Natural killer cell treated with Interleukin-12 subunit alpha and Interleukin-12 subunit beta and Interleukin-15 and Interleukin-18, amount 100 ng/mL, for 72 hours (primary cell): ENCODE measurements around the gene METRNL. TPM values are rescaled to one million over a fixed set of nuclear protein-coding genes. Genes with fewer than 3 reads are reported as not detected.
"Not testable (repeated sequence)": the region's sequence is repeated elsewhere in the genome, so short reads cannot be mapped to it uniquely, and the experiment has no call there.

Source experiments
- ATAC-seq, 2 donors: fragments of 150-1000 bp; cut with Tn5 transposase in 1 of 2; sonication (Bioruptor Pico), chemical (Tn5 transposase) in 1 of 2; 2 replicates each; pipeline ENCODE4 v1.10.0; 2021
- DNase-seq: peaks from one replicate; pipeline ENCODE4 v3.0.0; 2022; ENCODE audit warnings: low spot score
- H3K27ac Mint-ChIP-seq, 2 donors: 1 replicate in 1 of 2; 2 replicates in 1 of 2; pipeline ENCODE4 v1.8.0; 2022; ENCODE audit warnings: mixed read lengths in 2 of 2, mild to moderate bottlenecking in 1 of 2, moderate library complexity in 1 of 2
- H3K27me3 Mint-ChIP-seq, 2 donors: 1 replicate in 1 of 2; 2 replicates in 1 of 2; pipeline ENCODE4 v1.8.0; 2022; ENCODE audit warnings: mixed read lengths in 2 of 2
- H3K36me3 Mint-ChIP-seq: one replicate; pipeline ENCODE4 v1.8.0; 2022; ENCODE audit warnings: mixed read lengths
- H3K4me1 Mint-ChIP-seq, 2 donors: 1 replicate in 1 of 2; 2 replicates in 1 of 2; pipeline ENCODE4 v1.8.0; 2022; ENCODE audit warnings: low read depth in 2 of 2, mixed read lengths in 2 of 2, mild to moderate bottlenecking in 1 of 2
- H3K4me3 Mint-ChIP-seq: one replicate; pipeline ENCODE4 v1.8.0; 2022; ENCODE audit warnings: mixed read lengths
- H3K9me3 Mint-ChIP-seq: 2 replicates; pipeline ENCODE4 v1.8.0; 2022; ENCODE audit warnings: mixed read lengths
- total RNA-seq, 2 donors: library from RNA; stranded (reverse); gene quantifications; one replicate each; pipeline ENCODE4 v1.2.3, GENCODE V29; 2022

The METRNL gene
- total RNA-seq, 2 donors from 2014 or later: 179 to 208 TPM

GRCh38 chr17:83044479-83044878 lies 34.9 kb upstream of the METRNL start:
- Mint-ChIP-seq H3K36me3 (peaks cover 46% of the 10 kb centered on the region), H3K4me1 (peaks cover 25 to 46% of the 10 kb centered on the region in 2 donors)
- DNase-seq, H3K27me3 Mint-ChIP-seq, H3K4me3 Mint-ChIP-seq, H3K9me3 Mint-ChIP-seq, ATAC-seq, H3K27ac Mint-ChIP-seq: not testable (repeated sequence)

DNA sequence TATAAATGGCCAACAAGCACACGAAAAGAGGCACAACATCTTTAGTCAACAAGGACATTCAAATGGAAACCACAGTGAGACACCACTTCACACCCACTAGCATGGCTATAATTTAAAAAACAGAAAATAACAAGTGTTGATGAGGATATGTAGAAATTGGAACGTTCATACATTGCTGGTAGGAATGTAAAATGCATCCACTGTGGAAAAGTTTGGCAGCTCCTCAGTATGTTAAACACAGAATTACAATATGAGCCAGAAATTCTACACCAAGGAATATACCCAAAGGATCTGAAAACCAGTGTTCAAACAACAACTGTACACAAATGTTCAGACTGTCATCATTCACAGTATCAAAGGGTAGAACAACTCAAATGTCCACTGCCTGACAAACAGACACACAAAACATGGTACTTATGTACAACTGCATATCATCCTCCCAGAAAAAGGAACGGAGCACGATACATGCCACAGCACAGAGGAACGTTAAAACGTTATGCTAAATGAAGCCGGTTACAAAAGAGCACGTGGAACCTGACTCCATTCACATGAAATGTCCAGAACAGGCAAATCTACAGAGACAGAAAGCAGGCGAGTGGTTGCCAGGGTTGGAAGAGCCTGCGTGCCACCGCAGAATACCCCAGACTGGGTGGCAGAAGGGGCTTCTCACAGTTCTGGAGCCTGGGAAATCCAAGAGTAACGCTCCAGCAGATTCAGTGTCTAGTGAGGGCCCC lies 32.8 kb upstream of the METRNL start:
- peaks cover 30 to 55% of the 10 kb centered on the region in 2 donors for H3K4me1 Mint-ChIP-seq
- no peaks in the 10 kb centered on the region for H3K27me3 Mint-ChIP-seq
- DNase-seq (no peak), ATAC-seq (no peak)
- H3K27ac Mint-ChIP-seq: peak overlapping the region; percentile 31 to 67
- peak overlapping the region; percentile 81 for H3K4me3 Mint-ChIP-seq
- peaks cover 37% of the 10 kb centered on the region for H3K36me3 Mint-ChIP-seq
- peaks cover 8% of the 10 kb centered on the region for H3K9me3 Mint-ChIP-seq

- peaks cover 32 to 55% of the 10 kb centered on the region in 2 donors for H3K4me1 Mint-ChIP-seq
- H3K27me3 Mint-ChIP-seq: no peaks in the 10 kb centered on the region
- no peak for DNase-seq
- peak overlapping the region; percentile 81 for H3K4me3 Mint-ChIP-seq
- H3K27ac Mint-ChIP-seq: peak overlapping the region; percentile 31 to 67
- peaks cover 8% of the 10 kb centered on the region for H3K9me3 Mint-ChIP-seq
- no peak for ATAC-seq
- peaks cover 33% of the 10 kb centered on the region for H3K36me3 Mint-ChIP-seq
Measured at GRCh38 chr17:83047182-83047478, 32.3 kb upstream of the METRNL start.

DNA sequence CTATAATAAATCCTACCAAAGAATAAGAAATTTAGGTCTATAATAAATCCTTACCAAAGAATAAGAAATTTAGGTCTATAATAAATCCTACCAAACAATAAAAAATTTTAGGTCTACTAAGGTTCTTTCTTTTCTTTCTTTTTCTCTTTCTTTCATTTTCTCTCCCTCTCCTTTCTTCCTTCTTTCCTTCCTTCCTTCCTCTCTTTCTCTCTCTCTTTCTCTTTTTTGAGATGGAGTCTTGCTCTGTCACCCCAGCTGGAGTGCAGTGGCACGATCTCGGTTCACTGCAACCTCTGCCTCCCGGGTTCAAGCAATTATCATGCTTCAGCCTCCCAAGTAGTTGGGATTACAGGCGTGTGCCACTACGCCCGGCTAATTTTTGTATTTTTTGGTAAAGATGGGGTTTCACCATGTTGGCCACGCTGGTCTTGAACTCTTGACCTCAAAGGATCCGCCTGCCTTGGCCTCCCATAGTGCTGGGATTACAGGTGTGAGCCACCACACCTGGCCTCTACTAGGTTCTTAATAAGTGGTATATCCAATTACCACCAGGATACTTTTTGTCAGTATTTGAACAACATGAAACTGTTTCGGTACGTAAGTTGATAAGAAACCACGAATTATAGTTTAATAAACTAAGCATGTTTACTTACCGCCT lies 31.5 kb upstream of the METRNL start:
- not testable (repeated sequence) for ATAC-seq

GRCh38 chr17:83050651-83051395 lies 28.6 kb upstream of the METRNL start:
- Mint-ChIP-seq H3K27ac (peak overlapping the region; percentile 26 to 96), H3K4me1 (peaks cover 31 to 48% of the 10 kb centered on the region in 2 donors), H3K9me3 (peaks cover 3% of the 10 kb centered on the region), H3K4me3 (peak overlapping the region; percentile 95), H3K27me3 (no peaks in the 10 kb centered on the region), H3K36me3 (peaks cover 12% of the 10 kb centered on the region)
- ATAC-seq (no peak), DNase-seq (peak; percentile 52)

More for the DNA sequence above, 31.5 kb upstream of the METRNL start:
- H3K4me3 Mint-ChIP-seq: peak overlapping the region; percentile 95
- H3K4me1 Mint-ChIP-seq: peaks cover 32 to 48% of the 10 kb centered on the region in 2 donors
- peak overlapping the region; percentile 96 to 99 for H3K27ac Mint-ChIP-seq
- H3K27me3 Mint-ChIP-seq, H3K9me3 Mint-ChIP-seq: not testable (repeated sequence)
- peak; percentile 8 for DNase-seq
- peaks cover 24% of the 10 kb centered on the region for H3K36me3 Mint-ChIP-seq

- Mint-ChIP-seq H3K9me3 (peaks cover 2% of the 10 kb centered on the region), H3K27me3 (no peaks in the 10 kb centered on the region), H3K4me3 (peak overlapping the region; percentile 95), H3K36me3 (peaks cover 8% of the 10 kb centered on the region), H3K4me1 (peaks cover 27 to 43% of the 10 kb centered on the region in 2 donors), H3K27ac (peak overlapping the region in 1 of 2 donors; percentile 96)
- DNase-seq (peak; percentile 99), ATAC-seq (peak; percentile 96 to 97)
Measured at GRCh38 chr17:83051396-83052240, 27.8 kb upstream of the METRNL start.

DNA sequence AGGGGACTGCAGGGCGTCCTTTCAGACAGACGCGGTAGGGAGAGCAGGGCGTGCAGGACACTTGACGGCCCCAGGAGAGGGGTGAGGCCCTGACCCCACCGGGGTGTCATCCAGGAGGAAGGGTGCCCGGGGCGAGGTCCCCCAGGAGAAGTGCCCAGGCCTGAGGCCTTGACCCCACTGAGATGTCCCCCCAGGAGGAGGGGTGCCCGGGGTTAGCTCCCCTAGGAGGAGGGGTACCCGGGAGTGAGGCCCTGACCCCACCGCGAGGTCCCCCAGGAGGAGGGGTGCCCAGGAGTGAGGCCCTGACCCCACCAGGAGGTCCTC lies 27.2 kb upstream of the METRNL start:
- ATAC-seq (no peak), DNase-seq (no peak)
- H3K9me3 Mint-ChIP-seq: no peaks in the 10 kb centered on the region
- no peaks in the 10 kb centered on the region for H3K27me3 Mint-ChIP-seq
- H3K36me3 Mint-ChIP-seq: peaks cover 4% of the 10 kb centered on the region
- H3K4me3 Mint-ChIP-seq: peak overlapping the region; percentile 95
- peak overlapping the region in 1 of 2 donors; percentile 96 for H3K27ac Mint-ChIP-seq
- peaks cover 24 to 37% of the 10 kb centered on the region in 2 donors for H3K4me1 Mint-ChIP-seq

DNA sequence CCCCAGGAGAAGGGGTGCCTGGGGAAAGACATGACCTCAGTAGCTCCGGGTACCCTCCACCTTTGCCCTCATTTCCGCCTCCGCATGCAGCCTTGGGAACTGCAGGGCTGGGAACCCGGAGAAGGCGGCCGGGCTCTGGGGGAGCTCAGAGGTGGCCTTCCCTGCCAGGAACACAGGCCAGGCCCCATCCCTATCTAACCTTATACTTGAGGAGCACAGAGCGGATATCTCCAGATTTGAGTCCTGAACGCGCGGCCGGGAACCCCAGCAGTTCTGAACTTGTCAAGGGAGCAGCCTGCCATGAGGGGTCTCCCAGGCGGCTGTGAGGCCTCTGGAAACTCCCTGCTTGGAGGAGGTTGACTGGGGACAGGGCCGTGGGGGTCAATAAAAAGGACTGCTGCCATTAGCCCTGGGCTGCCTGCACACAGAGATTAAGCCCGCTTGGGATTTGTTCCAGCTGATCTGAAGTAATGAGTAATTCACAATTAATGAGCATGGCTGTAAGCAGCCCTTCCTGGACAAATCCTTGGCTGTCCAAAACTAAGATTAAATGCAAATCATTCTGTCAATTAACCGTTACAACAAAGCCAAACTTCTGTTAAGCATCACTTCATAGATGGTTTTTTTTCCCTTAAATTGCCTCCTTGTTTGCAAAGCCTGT lies 26.3 kb upstream of the METRNL start:
- no peak for ATAC-seq
- Mint-ChIP-seq H3K27me3 (no peaks in the 10 kb centered on the region), H3K4me3 (peak overlapping the region; percentile 64), H3K36me3 (peaks cover under 1% of the 10 kb centered on the region), H3K27ac (peak overlapping the region; percentile 83 to 91), H3K9me3 (no peaks in the 10 kb centered on the region), H3K4me1 (peaks cover 21 to 31% of the 10 kb centered on the region in 2 donors)
- DNase-seq: peak; percentile 50

- ATAC-seq: peak in 1 of 2 donors; percentile 34
- peak; percentile 84 for DNase-seq
- H3K4me3 Mint-ChIP-seq: peak overlapping the region; percentile 64
- H3K4me1 Mint-ChIP-seq: peaks cover 16 to 23% of the 10 kb centered on the region in 2 donors
- H3K36me3 Mint-ChIP-seq: no peaks in the 10 kb centered on the region
- H3K27me3 Mint-ChIP-seq: peaks cover 0 to 2% of the 10 kb centered on the region in 2 donors
- peak overlapping the region; percentile 83 to 91 for H3K27ac Mint-ChIP-seq
- H3K9me3 Mint-ChIP-seq: no peaks in the 10 kb centered on the region
Measured at GRCh38 chr17:83053739-83054451, 25.5 kb upstream of the METRNL start.

GRCh38 chr17:83054518-83055125 lies 24.8 kb upstream of the METRNL start:
- DNase-seq (peak; percentile 57), ATAC-seq (no peak)
- H3K27ac Mint-ChIP-seq: peak overlapping the region; percentile 83 to 91
- H3K4me1 Mint-ChIP-seq: peaks cover 15 to 23% of the 10 kb centered on the region in 2 donors
- peaks cover 0 to 2% of the 10 kb centered on the region in 2 donors for H3K27me3 Mint-ChIP-seq
- no peaks in the 10 kb centered on the region for H3K9me3 Mint-ChIP-seq
- peak overlapping the region; percentile 64 for H3K4me3 Mint-ChIP-seq
- no peaks in the 10 kb centered on the region for H3K36me3 Mint-ChIP-seq

DNA sequence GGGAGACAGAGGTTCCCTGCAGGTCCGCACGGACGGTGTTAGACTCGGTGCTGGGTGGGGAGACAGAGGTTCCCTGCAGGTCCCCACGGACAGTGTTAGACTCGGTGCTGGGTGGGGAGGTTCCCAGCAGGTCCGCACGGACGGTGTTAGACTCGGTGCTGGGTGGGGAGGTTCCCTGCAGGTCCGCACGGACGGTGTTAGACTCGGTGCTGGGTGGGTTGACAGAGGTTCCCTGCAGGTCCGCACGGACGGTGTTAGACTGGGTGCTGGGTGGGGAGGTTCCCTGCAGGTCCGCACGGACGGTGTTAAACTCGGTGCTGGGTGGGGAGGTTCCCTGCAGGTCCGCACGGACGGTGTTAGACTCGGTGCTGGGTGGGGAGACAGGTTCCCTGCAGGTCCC lies 24.2 kb upstream of the METRNL start:
- not testable (repeated sequence) for H3K27ac Mint-ChIP-seq, H3K36me3 Mint-ChIP-seq, H3K4me3 Mint-ChIP-seq, H3K27me3 Mint-ChIP-seq, ATAC-seq, H3K9me3 Mint-ChIP-seq
- H3K4me1 Mint-ChIP-seq: peaks cover 15 to 23% of the 10 kb centered on the region in 2 donors
- DNase-seq: peak; percentile 12

DNA sequence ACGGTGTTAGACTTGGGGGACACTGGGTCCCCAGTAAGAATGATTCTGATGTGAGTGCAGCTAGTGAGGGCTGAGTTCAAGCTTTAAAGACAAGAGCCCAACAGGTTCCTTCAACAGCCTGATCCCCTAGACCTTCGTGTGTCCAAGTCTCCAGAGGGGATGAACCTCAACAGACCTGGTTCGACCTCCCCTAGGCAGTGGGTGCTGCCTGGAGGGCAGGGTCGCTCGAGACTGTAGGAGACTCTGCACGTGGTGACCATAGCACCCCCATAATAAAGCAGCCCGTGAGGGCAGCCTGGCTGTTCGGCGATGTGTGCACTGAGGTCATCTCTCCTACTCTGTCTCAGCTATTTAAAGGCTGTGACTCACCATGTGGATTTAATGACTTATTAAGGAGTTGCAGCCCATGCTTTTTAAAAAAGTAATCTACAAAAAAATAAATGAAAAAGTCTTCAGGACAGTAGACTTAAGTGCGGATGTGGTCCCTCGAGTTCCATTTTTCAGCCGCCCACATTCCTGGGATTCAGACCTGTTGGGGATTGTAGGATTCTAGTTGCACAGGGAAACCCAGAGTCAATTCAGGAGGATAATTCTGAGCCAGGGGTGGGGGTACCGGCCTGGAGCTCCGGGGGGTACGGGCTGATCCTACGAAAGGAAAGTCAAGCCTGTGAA lies 23.4 kb upstream of the METRNL start:
- peaks cover 0 to 2% of the 10 kb centered on the region in 2 donors for H3K27me3 Mint-ChIP-seq
- peaks cover 10 to 15% of the 10 kb centered on the region in 2 donors for H3K4me1 Mint-ChIP-seq
- H3K9me3 Mint-ChIP-seq: no peaks in the 10 kb centered on the region
- DNase-seq: peak; percentile 46
- H3K4me3 Mint-ChIP-seq: no peak overlapping the region
- no peak for ATAC-seq
- no peak overlapping the region for H3K27ac Mint-ChIP-seq
- H3K36me3 Mint-ChIP-seq: no peaks in the 10 kb centered on the region
